HepG2 (cell line): ENCODE measurements around the gene KIF3A. TPM values are rescaled to one million over a fixed set of nuclear protein-coding genes. Genes with fewer than 3 reads are reported as not detected.

Experiments
- ARID5B ChIP-seq: IDR thresholded peaks from 2 replicates; pipeline ENCODE4 v1.4.0; 2020; ENCODE audit warnings: mild to moderate bottlenecking, missing genetic modification reagents
- ATF2 ChIP-seq: sonication (generic); formaldehyde crosslinking; IDR thresholded peaks from 2 replicates; pipeline ENCODE4 v1.4.0; 2020; ENCODE audit warnings: missing genetic modification reagents
- CHD2 ChIP-seq: IDR thresholded peaks from 2 replicates; pipeline ENCODE4 v1.6.1; 2011; ENCODE audit warnings: low read depth, low read length, improper control_type of control experiment
- DZIP1 ChIP-seq: sonication (generic); formaldehyde crosslinking; IDR thresholded peaks from 2 replicates; pipeline ENCODE4 v1.5.0; 2020; ENCODE audit warnings: mild to moderate bottlenecking, missing genetic modification reagents
- GATAD1 ChIP-seq: IDR thresholded peaks from 2 replicates; pipeline ENCODE4 v1.6.1; 2016; ENCODE audit warnings: missing genetic modification reagents, missing compliant biosample characterization
- HNRNPH1 ChIP-seq: fragments of 200-400 bp; formaldehyde crosslinking; optimal IDR thresholded peaks from 2 replicates; pipeline ENCODE3; 2017; ENCODE audit warnings: mild to moderate bottlenecking, low read depth, low read length
- MTF2 ChIP-seq: sonication (generic); formaldehyde crosslinking; IDR thresholded peaks from 2 replicates; pipeline ENCODE4 v1.5.0; 2020; ENCODE audit warnings: missing genetic modification reagents, borderline replicate concordance
- SRSF4 ChIP-seq: fragments of 200-400 bp; formaldehyde crosslinking; IDR thresholded peaks from one replicate; pipeline ENCODE4 v1.6.1; 2018; ENCODE audit warnings: mild to moderate bottlenecking, low read depth, low read length, moderate library complexity; ENCODE audit not compliant: poor library complexity, severe bottlenecking
- ZKSCAN5 ChIP-seq: sonication (generic); formaldehyde crosslinking; IDR thresholded peaks from 2 replicates; pipeline ENCODE4 v1.5.1; 2020; ENCODE audit warnings: mild to moderate bottlenecking, missing genetic modification reagents
- ZNF326 ChIP-seq: sonication (generic); formaldehyde crosslinking; IDR thresholded peaks from 2 replicates; pipeline ENCODE4 v1.4.0; 2020; ENCODE audit warnings: missing genetic modification reagents, borderline replicate concordance
- ZNF350 ChIP-seq: sonication (generic); formaldehyde crosslinking; IDR thresholded peaks from 2 replicates; pipeline ENCODE4 v1.4.0; 2020; ENCODE audit warnings: mild to moderate bottlenecking, low read depth, missing genetic modification reagents, borderline replicate concordance
- ZNF737 ChIP-seq: sonication (generic); formaldehyde crosslinking; IDR thresholded peaks from 2 replicates; pipeline ENCODE4 v1.5.0; 2020; ENCODE audit warnings: missing genetic modification reagents, mild to moderate bottlenecking, borderline replicate concordance
- ZSCAN22 ChIP-seq: sonication (generic); formaldehyde crosslinking; IDR thresholded peaks from 2 replicates; pipeline ENCODE4 v1.4.0; 2020; ENCODE audit warnings: mild to moderate bottlenecking, missing genetic modification reagents
- polyA plus RNA-seq, 8 experiments: library from polyadenylated mRNA; depleted of rRNA in 3 of 8; stranded (reverse) in 7 of 8; unstranded in 1 of 8; fragments of >200 nt; fragmentation: Illumina TruSeq in 4 of 8; extraction: Trizol in 4 of 8; gene quantifications; 2 replicates each; pipeline versions ENCODE4 v1.2.1 to v1.2.3, GENCODE V29; 2011 to 2016; ENCODE audit warnings: low read depth in 4 of 8, missing spikeins in 1 of 8, mixed read lengths in 1 of 8; ENCODE audit not compliant: insufficient read depth in 1 of 8
- total RNA-seq, 5 experiments: library from RNA; depleted of rRNA; stranded (reverse); fragments of >200 nt; fragmentation: Illumina TruSeq; extraction: Trizol; gene quantifications; 2 replicates each; pipeline ENCODE4 v1.2.3, GENCODE V29; 2016; ENCODE audit warnings: low read depth in 1 of 5
- TF ChIP-seq, protein P1 (sequence below): IDR thresholded peaks from 2 replicates; pipeline ENCODE4 v1.6.1; 2016; ENCODE audit warnings: missing compliant biosample characterization, missing genetic modification reagents, borderline replicate concordance
- TF ChIP-seq, protein P2 (sequence below): sonication (generic); formaldehyde crosslinking; IDR thresholded peaks from 2 replicates; pipeline ENCODE4 v1.8.0; 2022; ENCODE audit warnings: low read depth, missing genetic modification reagents
- TF ChIP-seq, protein P3 (sequence below): IDR thresholded peaks from 2 replicates; pipeline ENCODE4 v1.6.1; 2016; ENCODE audit warnings: control low read depth

The KIF3A gene
- total and polyA plus RNA-seq, 2 of the 13 experiments (the other 11 are each of a cell fraction or from before 2014, with no cell fraction given) = 2.3 to 8.4 TPM

DNA sequence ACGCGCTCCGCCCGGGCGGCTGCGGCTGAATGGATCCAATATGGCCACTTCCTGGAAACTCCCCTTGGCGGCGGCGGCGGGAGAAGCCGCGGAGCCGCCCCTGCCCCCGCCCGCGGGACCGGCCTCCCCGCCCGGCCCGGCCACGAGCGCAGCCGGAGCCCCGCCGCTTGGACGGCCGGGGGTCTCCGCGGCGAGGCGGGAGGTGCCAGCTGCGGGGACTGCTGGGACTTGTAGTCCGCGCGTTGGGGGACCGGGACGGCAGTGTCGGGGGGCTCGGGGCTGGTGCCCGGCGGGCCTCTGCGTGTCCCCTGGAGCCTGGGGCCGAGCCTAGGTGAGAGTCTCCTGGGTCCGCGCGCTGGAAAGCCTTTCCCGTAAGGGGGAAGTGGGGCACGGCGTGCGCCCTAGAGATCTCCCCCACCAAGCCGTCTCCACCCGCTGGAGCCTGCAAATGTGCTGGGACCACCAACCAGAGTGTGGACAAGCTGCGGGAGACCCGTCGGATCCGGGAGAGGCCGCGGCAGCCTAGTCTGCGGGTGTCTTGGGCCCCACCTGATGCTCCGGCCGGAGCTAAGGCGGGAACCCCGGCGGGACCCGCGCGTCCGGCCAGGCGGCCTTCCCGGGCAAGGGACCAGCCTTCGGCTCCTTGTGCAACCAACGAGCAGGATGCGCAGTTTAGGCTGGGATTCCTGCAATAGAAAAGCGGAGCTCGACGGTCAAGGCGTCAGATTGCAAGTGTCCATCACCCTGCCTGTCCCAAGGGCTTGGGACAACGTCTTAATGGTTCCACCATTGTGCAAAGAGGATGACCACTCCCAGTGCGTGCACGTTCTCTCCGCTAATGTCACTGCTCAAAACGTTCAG is 40.1 kb upstream of the KIF3A start, which contains the start of gene SEPTIN8 (continued):
- no peak for TF ChIP-seq MTF2 (CRISPR knock-in tag)
- no peak for TF ChIP-seq ZKSCAN5 (CRISPR knock-in tag)
- TF ChIP-seq, protein P1, sequence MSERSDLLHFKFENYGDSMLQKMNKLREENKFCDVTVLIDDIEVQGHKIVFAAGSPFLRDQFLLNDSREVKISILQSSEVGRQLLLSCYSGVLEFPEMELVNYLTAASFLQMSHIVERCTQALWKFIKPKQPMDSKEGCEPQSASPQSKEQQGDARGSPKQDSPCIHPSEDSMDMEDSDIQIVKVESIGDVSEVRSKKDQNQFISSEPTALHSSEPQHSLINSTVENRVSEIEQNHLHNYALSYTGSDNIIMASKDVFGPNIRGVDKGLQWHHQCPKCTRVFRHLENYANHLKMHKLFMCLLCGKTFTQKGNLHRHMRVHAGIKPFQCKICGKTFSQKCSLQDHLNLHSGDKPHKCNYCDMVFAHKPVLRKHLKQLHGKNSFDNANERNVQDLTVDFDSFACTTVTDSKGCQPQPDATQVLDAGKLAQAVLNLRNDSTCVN = no peak
- TF ChIP-seq ZNF350 (CRISPR knock-in tag) = 0 out of 2 replicates have a peak, but pooled peaks have one; percentile 32
- TF ChIP-seq, protein P2, sequence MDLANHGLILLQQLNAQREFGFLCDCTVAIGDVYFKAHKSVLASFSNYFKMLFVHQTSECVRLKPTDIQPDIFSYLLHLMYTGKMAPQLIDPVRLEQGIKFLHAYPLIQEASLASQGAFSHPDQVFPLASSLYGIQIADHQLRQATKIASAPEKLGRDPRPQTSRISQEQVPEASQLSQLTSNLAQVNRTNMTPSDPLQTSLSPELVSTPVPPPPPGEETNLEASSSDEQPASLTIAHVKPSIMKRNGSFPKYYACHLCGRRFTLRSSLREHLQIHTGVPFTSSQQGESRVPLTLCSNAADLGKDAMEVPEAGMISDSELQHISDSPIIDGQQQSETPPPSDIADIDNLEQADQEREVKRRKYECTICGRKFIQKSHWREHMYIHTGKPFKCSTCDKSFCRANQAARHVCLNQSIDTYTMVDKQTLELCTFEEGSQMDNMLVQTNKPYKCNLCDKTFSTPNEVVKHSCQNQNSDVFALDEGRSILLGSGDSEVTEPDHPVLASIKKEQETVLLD (CRISPR knock-in tag) = peak; percentile 66
- TF ChIP-seq ZNF737 (CRISPR knock-in tag) = no peak
- no peak for TF ChIP-seq ZSCAN22 (CRISPR knock-in tag)
- no peak for TF ChIP-seq CHD2
- 0 out of 2 replicates have a peak, but pooled peaks have one; percentile 6 for TF ChIP-seq GATAD1 (CRISPR knock-in tag)
- TF ChIP-seq, protein P3, sequence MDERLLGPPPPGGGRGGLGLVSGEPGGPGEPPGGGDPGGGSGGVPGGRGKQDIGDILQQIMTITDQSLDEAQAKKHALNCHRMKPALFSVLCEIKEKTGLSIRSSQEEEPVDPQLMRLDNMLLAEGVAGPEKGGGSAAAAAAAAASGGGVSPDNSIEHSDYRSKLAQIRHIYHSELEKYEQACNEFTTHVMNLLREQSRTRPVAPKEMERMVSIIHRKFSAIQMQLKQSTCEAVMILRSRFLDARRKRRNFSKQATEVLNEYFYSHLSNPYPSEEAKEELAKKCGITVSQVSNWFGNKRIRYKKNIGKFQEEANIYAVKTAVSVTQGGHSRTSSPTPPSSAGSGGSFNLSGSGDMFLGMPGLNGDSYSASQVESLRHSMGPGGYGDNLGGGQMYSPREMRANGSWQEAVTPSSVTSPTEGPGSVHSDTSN (CRISPR knock-in tag) = no peak
- no peak for TF ChIP-seq DZIP1 (CRISPR knock-in tag)
- TF ChIP-seq ZNF326 = no peak
- no peak for TF ChIP-seq HNRNPH1
- no peak for TF ChIP-seq ARID5B (CRISPR knock-in tag)
- no peak for TF ChIP-seq SRSF4
- TF ChIP-seq ATF2 (CRISPR knock-in tag) = peak; percentile 43; the same call in 1 of the 2 replicates
